CD4-positive, alpha-beta T cell treated with Interleukin-6 at 100 ng/mL for 8 hours (primary cell): ENCODE results near the gene FCER2.
A peak's percentile ranks its signal among the peaks of the same experiment; 100 is the strongest.
"Not testable (repeated sequence)": the region's sequence is repeated elsewhere in the genome, so short reads cannot be mapped to it uniquely, and the experiment has no call there.

Source experiments
- DNase-seq: peaks from one replicate; pipeline ENCODE4 v3.0.0-alpha.2; 2020; ENCODE audit warnings: mixed read lengths, low spot score

FCER2 gene

DNA sequence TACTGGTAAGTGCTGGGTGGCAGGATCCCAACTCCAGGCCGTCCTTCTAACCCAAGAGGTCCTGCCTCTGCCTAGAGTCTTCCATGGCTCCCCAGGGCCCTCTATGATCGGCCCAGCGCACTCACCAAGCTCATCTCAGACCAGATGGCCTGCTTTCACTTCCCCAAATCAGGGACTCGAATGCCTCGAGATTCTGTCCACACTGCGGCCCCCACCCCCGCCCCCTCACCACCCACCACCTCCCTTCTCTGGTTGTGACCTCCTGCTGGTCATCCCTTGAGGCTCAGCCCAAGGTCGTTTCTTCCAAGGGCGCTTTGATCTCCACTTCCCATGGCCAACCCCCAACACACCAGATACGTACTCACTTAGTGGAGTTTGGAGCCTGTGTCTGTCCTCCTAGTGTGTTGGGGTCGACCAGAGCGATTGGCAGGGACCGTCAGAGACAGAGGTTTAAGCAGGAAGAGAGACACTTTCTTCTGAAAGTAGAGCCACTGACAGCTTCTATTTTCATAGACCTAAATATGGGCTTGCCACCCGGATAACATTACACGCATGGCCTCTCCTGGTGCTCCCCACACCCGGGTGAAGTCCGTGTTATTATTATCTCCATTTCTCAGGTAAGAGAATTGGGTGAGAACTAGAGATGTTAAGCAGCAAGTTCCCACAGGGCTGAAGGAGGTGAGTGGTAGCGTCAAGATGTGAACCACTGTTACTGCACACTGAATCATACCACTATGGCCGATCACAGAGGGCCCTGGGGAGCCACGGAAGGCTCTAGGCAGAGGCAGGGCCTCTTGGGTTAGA lies at the start of gene FCER2:
Gene FCER2, minus strand, starts transcription at position 478 of the 804 bp plus-strand sequence. CDS start 2,371 bp downstream, outside the sequence.
- no peak for DNase-seq

- DNase-seq: peak; percentile 35
Measured at GRCh38 chr19:7751157-7751783, 49.3 kb upstream of the FCER2 start.

GRCh38 chr19:7748756-7749155 lies 46.8 kb upstream of the FCER2 start:
- DNase-seq: no peak

GRCh38 chr19:7748171-7748570 lies 46.2 kb upstream of the FCER2 start:
- DNase-seq: no peak

GRCh38 chr19:7746903-7747884 lies 45.3 kb upstream of the FCER2 start, which contains the start of gene CD209:
Gene CD209 (minus strand): TSS chr19:7747534. CDS start chr19:7747511, 23 bp downstream.
- no peak for DNase-seq

GRCh38 chr19:7746306-7746705 lies 44.4 kb upstream of the FCER2 start:
- DNase-seq: not testable (repeated sequence)

- DNase-seq: no peak
Measured at GRCh38 chr19:7744871-7745650, 43.1 kb upstream of the FCER2 start.

DNA sequence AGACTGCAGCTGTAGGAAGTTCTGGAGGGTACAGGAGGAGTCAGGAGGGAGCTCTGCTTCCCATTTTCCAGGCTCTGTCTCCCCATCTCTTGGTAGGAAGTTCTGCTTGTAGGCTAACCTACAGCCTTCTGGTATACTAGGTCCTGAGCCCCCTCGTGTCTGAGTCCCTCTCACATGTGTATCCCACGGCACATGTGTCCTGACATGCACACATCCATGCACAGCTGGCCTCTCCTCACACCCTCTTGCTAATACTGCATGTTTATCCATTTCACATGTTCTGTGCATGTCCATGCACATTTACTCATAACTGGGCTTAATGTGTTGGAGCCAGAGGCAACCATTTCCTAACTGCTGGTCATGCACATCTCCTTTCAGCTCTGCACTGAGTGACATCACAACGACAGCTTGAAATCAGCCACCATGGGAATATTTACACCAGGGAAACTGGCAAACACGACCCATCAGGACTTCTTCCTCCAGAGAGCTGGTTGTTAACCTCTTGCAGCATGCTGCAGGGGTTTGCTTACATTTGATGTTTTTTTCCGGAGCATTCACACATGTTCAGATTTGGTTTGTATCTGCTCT lies 42.4 kb upstream of the FCER2 start:
- DNase-seq: no peak

GRCh38 chr19:7743425-7743841 lies 41.5 kb upstream of the FCER2 start:
- DNase-seq: no peak

- DNase-seq: no peak
Measured at GRCh38 chr19:7742991-7743390, 41.1 kb upstream of the FCER2 start.

GRCh38 chr19:7742575-7742974 lies 40.6 kb upstream of the FCER2 start:
- no peak for DNase-seq

DNA sequence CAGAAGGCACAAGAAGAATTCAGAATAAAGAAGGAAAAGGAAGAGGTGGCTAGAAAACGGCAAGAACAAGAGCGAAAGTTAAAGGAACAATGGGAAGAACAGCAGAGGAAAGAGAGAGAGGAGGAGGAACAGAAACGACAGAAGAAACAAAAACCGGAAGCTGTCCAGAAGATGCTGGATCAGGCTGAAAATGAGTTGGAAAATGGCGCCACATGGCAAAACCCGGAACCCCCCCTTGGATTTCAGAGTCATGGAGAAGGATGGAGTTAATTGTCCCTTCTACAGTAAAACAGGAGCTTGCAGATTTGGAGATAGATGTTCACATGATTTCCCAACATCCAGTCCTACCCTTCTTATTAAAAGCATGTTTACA lies 38.7 kb upstream of the FCER2 start:
- DNase-seq: no peak

DNA sequence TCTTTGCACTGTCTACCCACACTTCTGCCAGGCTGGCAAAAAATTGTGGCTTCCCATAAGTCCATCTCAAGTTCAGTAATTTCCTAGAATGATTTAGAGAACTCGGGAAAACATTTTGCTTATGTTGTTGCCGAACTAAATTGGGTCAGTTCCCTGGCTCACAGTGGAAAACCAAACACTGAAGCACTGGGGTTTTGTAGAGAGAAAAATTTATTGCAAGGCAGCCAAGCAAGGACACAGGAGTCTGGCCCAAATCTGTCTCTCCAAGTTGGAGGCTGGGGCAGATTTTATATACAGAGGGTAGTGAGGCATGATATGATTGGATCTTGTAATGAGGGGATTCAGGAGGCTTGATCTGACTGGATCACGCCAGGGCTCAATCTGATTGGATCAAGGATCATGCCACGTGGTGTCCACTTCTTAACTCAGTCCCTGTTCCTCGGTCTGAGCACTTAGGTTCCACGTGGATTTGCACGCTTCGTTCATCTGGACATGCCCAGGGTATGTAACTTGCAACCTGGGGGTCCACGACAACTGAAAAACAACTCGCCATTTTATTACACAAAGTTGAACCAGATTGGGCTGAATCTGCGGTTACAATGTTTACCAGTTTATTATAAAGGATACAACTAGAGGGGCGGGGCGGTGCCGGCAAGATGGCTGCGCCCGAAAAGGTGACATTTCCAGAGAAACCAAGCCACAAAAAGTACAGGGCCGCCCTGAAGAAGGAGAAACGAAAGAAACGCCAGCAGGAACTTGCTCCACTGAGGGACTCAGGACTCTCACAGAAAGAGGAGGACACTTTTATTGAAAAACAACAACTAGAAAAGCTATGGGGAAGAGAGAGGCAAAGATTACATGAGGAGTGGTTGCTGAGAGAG lies 38.1 kb upstream of the FCER2 start:
- no peak for DNase-seq

- DNase-seq: no peak
Measured at GRCh38 chr19:7739211-7739755, 37.4 kb upstream of the FCER2 start.

- no peak for DNase-seq
Measured at GRCh38 chr19:7738023-7738422, 36.1 kb upstream of the FCER2 start.

GRCh38 chr19:7737215-7737614 lies 35.3 kb upstream of the FCER2 start:
- DNase-seq: no peak

GRCh38 chr19:7736148-7736547 lies 34.2 kb upstream of the FCER2 start:
- DNase-seq: no peak

GRCh38 chr19:7734220-7735203 lies 32.6 kb upstream of the FCER2 start:
- DNase-seq: no peak

GRCh38 chr19:7733376-7733775 lies 31.4 kb upstream of the FCER2 start:
- no peak for DNase-seq
